Liver (tissue), 9 donors: ENCODE measurements around the gene SH3D21. TPM values are rescaled to one million over a fixed set of nuclear protein-coding genes. Genes with fewer than 3 reads are reported as not detected.
A peak's percentile ranks its signal among the peaks of the same experiment; 100 is the strongest.

Source experiments
- DNase-seq: peaks from one replicate; pipeline ENCODE4 v3.0.0-alpha.2; 2017; ENCODE audit warnings: low spot score
- H3K27ac ChIP-seq, 2 donors: one replicate each; pipeline ENCODE4 v1.7.0; 2013; ENCODE audit warnings: inconsistent platforms in 2 of 2, low read length in 2 of 2, control low read depth in 1 of 2, low read depth in 1 of 2, mild to moderate bottlenecking in 1 of 2
- H3K27me3 ChIP-seq, 4 donors: one replicate each; pipeline versions ENCODE4 v1.6.1 to v1.7.0; 2013; ENCODE audit warnings: low read length in 3 of 4, inconsistent platforms in 1 of 4, mild to moderate bottlenecking in 1 of 4, moderate library complexity in 1 of 4; ENCODE audit not compliant: control insufficient read depth in 4 of 4, insufficient read depth in 4 of 4
- H3K36me3 ChIP-seq, 4 donors: one replicate each; pipeline versions ENCODE4 v1.6.1 to v1.7.0; 2013; ENCODE audit warnings: low read length in 3 of 4, mild to moderate bottlenecking in 3 of 4, low read depth in 1 of 4, moderate library complexity in 1 of 4; ENCODE audit not compliant: control insufficient read depth in 4 of 4, insufficient read depth in 3 of 4
- H3K4me1 ChIP-seq, 4 donors: one replicate each; pipeline versions ENCODE4 v1.6.1 to v1.7.0; 2013; ENCODE audit warnings: low read length in 3 of 4, mild to moderate bottlenecking in 3 of 4, moderate library complexity in 1 of 4; ENCODE audit not compliant: control insufficient read depth in 4 of 4, insufficient read depth in 4 of 4
- H3K4me3 ChIP-seq, 3 donors: one replicate each; pipeline versions ENCODE4 v1.6.1 to v1.7.0; 2013; ENCODE audit warnings: low read length in 3 of 3, control low read depth in 1 of 3, low read depth in 1 of 3, mild to moderate bottlenecking in 1 of 3
- H3K9ac ChIP-seq, 2 donors: one replicate each; pipeline ENCODE4 v1.7.0; 2013; ENCODE audit warnings: low read length in 2 of 2, mild to moderate bottlenecking in 2 of 2, moderate library complexity in 2 of 2, control low read depth in 1 of 2, low read depth in 1 of 2
- H3K9me3 ChIP-seq, 4 donors: one replicate each; pipeline versions ENCODE4 v1.6.1 to v1.7.0; 2013; ENCODE audit warnings: low read length in 3 of 4; ENCODE audit not compliant: control insufficient read depth in 4 of 4
- EGR1 ChIP-seq, 2 donors: IDR thresholded peaks; 2 replicates each; pipeline ENCODE4 v1.6.1; 2016 to 2018; ENCODE audit warnings: antibody characterized with exemption in 2 of 2, low read depth in 2 of 2
- FOXA1 ChIP-seq: IDR thresholded peaks from 2 replicates; pipeline ENCODE4 v1.6.1; 2016; ENCODE audit warnings: antibody characterized with exemption
- FOXA2 ChIP-seq: IDR thresholded peaks from 2 replicates; pipeline ENCODE4 v1.6.1; 2016; ENCODE audit warnings: antibody characterized with exemption
- GABPA ChIP-seq, 2 donors: IDR thresholded peaks in 1 of 2; conservative IDR thresholded peaks in 1 of 2; 2 replicates each; pipeline ENCODE4 v1.6.1; 2016; ENCODE audit warnings: antibody characterized with exemption in 2 of 2, mild to moderate bottlenecking in 1 of 2, moderate library complexity in 1 of 2
- HNF4G ChIP-seq: IDR thresholded peaks from 2 replicates; pipeline ENCODE4 v1.6.1; 2016; ENCODE audit warnings: antibody characterized with exemption
- JUND ChIP-seq, 2 donors: IDR thresholded peaks; 2 replicates each; pipeline ENCODE4 v1.6.1; 2016; ENCODE audit warnings: antibody characterized with exemption in 2 of 2
- MAX ChIP-seq: IDR thresholded peaks from 2 replicates; pipeline ENCODE4 v1.6.1; 2016; ENCODE audit warnings: antibody characterized with exemption
- NR2F2 ChIP-seq: IDR thresholded peaks from 2 replicates; pipeline ENCODE4 v1.6.1; 2016; ENCODE audit warnings: antibody characterized with exemption
- RAD21 ChIP-seq, 2 donors: IDR thresholded peaks; 2 replicates each; pipeline ENCODE4 v1.6.1; 2016; ENCODE audit warnings: antibody characterized with exemption in 2 of 2, mild to moderate bottlenecking in 2 of 2
- RXRA ChIP-seq, 2 donors: IDR thresholded peaks; 2 replicates each; pipeline ENCODE4 v1.6.1; 2017 to 2018; ENCODE audit warnings: antibody characterized with exemption in 2 of 2, mild to moderate bottlenecking in 1 of 2
- SP1 ChIP-seq: IDR thresholded peaks from 2 replicates; pipeline ENCODE4 v1.6.1; 2018; ENCODE audit warnings: antibody characterized with exemption, mild to moderate bottlenecking
- ZBTB33 ChIP-seq: IDR thresholded peaks from 2 replicates; pipeline ENCODE4 v1.6.1; 2016; ENCODE audit warnings: antibody characterized with exemption
- WGBS: extraction: QIAGEN DNeasy Blood & Tissue Kit; methylation state at CpG from one replicate; pipeline ENCODE4 v1.1.7; 2013; 5-methylcytosine and 5-hydroxymethylcytosine counted together
- polyA plus RNA-seq, 2 donors: library from polyadenylated mRNA; stranded (reverse) in 1 of 2; unstranded in 1 of 2; fragments of 200-250 nt in 1 of 2; fragments of >200 nt in 1 of 2; fragmentation: Nextera tagmentation in 1 of 2; extraction: Ambion mirVana in 1 of 2; gene quantifications; one replicate each; pipeline versions ENCODE4 v1.2.1 to v1.2.3, GENCODE V29; 2013 to 2015
- total RNA-seq, 2 donors: library from RNA; depleted of rRNA; stranded (reverse); fragments of >200 nt; gene quantifications; one replicate each; pipeline ENCODE4 v1.2.3, GENCODE V29; 2014
- TF ChIP-seq, protein P1 (sequence below): IDR thresholded peaks from 2 replicates; pipeline ENCODE4 v1.6.1; 2016; ENCODE audit warnings: antibody characterized with exemption
- TF ChIP-seq, protein P2 (sequence below): fragments of 150-350 bp; IDR thresholded peaks from 2 replicates; pipeline ENCODE4 v1.5.1; 2017; ENCODE audit warnings: improper control_type of control experiment, low read depth, low read length; ENCODE audit not compliant: missing input control
- donor health status: healthy.
- donor health status: healthy.
- donor health status: healthy.
- donor health status: healthy.
- donor health status: healthy.

Gene SH3D21
- total and polyA plus RNA-seq, 4 donors: 0.29 to 1.0 (median 0.41) TPM

- TF ChIP-seq FOXA1: no peak
- TF ChIP-seq MAX: no peak
- no peak for TF ChIP-seq JUND (IDR thresholded peaks at IDR 0.05)
- TF ChIP-seq, protein P1, sequence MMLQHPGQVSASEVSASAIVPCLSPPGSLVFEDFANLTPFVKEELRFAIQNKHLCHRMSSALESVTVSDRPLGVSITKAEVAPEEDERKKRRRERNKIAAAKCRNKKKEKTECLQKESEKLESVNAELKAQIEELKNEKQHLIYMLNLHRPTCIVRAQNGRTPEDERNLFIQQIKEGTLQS: no peak
- TF ChIP-seq, protein P2, sequence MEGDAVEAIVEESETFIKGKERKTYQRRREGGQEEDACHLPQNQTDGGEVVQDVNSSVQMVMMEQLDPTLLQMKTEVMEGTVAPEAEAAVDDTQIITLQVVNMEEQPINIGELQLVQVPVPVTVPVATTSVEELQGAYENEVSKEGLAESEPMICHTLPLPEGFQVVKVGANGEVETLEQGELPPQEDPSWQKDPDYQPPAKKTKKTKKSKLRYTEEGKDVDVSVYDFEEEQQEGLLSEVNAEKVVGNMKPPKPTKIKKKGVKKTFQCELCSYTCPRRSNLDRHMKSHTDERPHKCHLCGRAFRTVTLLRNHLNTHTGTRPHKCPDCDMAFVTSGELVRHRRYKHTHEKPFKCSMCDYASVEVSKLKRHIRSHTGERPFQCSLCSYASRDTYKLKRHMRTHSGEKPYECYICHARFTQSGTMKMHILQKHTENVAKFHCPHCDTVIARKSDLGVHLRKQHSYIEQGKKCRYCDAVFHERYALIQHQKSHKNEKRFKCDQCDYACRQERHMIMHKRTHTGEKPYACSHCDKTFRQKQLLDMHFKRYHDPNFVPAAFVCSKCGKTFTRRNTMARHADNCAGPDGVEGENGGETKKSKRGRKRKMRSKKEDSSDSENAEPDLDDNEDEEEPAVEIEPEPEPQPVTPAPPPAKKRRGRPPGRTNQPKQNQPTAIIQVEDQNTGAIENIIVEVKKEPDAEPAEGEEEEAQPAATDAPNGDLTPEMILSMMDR: no peak
- Histone ChIP-seq H3K27ac (no peak overlapping the region), H3K4me3 (no peak overlapping the region), H3K27me3 (no peaks in the 10 kb centered on the region), H3K36me3 (peaks cover 16 to 42% (median 36%) of the 10 kb centered on the region in 4 donors), H3K4me1 (peaks cover 3 to 15% (median 11%) of the 10 kb centered on the region in 4 donors), H3K9ac (no peak overlapping the region), H3K9me3 (no peaks in the 10 kb centered on the region)
- no peak for DNase-seq
- WGBS: 79% methylated on average over 7 of the region's 7 CpGs
Measured at GRCh38 chr1:36304521-36304920, 1.6 kb upstream of the SH3D21 start.

GRCh38 chr1:36304970-36305914 lies 926 bp upstream of the SH3D21 start:
- Histone ChIP-seq H3K4me3 (no peak overlapping the region), H3K27me3 (no peaks in the 10 kb centered on the region), H3K27ac (peak overlapping the region in 1 of 2 donors; percentile 40), H3K9ac (no peak overlapping the region), H3K4me1 (peaks cover 3 to 15% (median 11%) of the 10 kb centered on the region in 4 donors), H3K36me3 (peaks cover 17 to 37% (median 34%) of the 10 kb centered on the region in 4 donors), H3K9me3 (no peaks in the 10 kb centered on the region)
- TF ChIP-seq HNF4G (no peak), SP1 (no peak), RXRA (IDR thresholded peaks at IDR 0.05) (no peak), RAD21 (IDR thresholded peaks at IDR 0.05) (no peak), ZBTB33 (no peak), EGR1 (IDR thresholded peaks at IDR 0.05; ENCODE audit: low read depth in 2 of 2) (no peak), NR2F2 (no peak), JUND (IDR thresholded peaks at IDR 0.05) (no peak), FOXA1 (no peak), FOXA2 (no peak), MAX (no peak), GABPA (IDR thresholded peaks at IDR 0.05 in 1 of 2, conservative IDR thresholded peaks at IDR 0.05 in 1 of 2) (no peak)
- TF ChIP-seq, protein P2: no peak
- TF ChIP-seq, protein P1: no peak
- WGBS: 84% methylated on average over 10 of the region's 10 CpGs
- DNase-seq: no peak
